ES-I3 (cell line): ENCODE data around the gene ZNF841.
"Not testable (repeated sequence)": the region's sequence is repeated elsewhere in the genome, so short reads cannot be mapped to it uniquely, and the experiment has no call there.

Source experiments
- H3K36me3 ChIP-seq: 2 replicates; pipeline ENCODE4 v1.6.1; 2013; ENCODE audit warnings: mild to moderate bottlenecking, low read length, control low read depth, moderate library complexity; ENCODE audit not compliant: insufficient read depth
- H3K4me1 ChIP-seq: 2 replicates; pipeline ENCODE4 v1.6.1; 2013; ENCODE audit warnings: mild to moderate bottlenecking, control low read depth, low read length; ENCODE audit not compliant: insufficient read depth
- H3K9ac ChIP-seq: 2 replicates; pipeline ENCODE4 v1.6.1; 2013; ENCODE audit warnings: low read depth, mild to moderate bottlenecking, low read length, moderate library complexity
- H3K9me3 ChIP-seq: 2 replicates; pipeline ENCODE4 v1.6.1; 2013; ENCODE audit warnings: mild to moderate bottlenecking, low read length, moderate library complexity; ENCODE audit not compliant: control insufficient read depth, insufficient read depth

The ZNF841 gene

DNA sequence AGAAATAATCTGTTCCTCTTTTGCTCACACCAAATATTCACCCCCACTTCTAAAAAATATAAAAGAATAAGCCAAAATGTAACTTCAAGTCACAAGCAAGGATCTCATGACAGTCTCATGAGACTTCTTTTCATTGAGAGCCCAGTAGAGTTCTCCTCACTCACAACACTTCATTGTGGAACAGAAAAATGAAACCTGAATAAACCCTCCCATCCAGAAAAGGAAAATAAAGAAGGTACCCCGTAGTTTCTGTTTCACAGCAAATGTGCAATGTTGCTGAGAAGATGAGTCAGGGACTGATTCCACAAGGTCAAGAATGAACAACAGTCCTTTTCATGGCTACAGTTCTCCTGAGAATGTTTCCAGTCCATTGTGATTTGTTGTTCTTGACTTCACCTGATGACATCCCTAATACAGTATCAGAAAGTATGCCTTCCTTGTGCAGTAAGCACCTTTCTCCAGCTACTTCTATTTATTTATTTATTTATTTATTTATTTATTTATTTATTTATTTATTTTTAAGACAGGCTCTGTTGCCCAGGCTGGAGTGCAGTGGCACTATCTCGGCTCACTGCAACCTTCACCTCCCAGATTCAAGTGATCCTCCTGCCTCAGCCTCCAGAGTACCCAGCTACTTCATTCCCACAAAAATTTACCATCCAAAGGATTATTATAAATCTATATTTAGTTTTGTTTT, 6.4 kb upstream of the ZNF841 start:
- no peak overlapping the region for H3K9ac ChIP-seq
- no peaks in the 10 kb centered on the region for H3K4me1 ChIP-seq
- peaks cover 17% of the 10 kb centered on the region; the same call in 1 of the 2 replicates for H3K9me3 ChIP-seq
- H3K36me3 ChIP-seq = no peaks in the 10 kb centered on the region

DNA sequence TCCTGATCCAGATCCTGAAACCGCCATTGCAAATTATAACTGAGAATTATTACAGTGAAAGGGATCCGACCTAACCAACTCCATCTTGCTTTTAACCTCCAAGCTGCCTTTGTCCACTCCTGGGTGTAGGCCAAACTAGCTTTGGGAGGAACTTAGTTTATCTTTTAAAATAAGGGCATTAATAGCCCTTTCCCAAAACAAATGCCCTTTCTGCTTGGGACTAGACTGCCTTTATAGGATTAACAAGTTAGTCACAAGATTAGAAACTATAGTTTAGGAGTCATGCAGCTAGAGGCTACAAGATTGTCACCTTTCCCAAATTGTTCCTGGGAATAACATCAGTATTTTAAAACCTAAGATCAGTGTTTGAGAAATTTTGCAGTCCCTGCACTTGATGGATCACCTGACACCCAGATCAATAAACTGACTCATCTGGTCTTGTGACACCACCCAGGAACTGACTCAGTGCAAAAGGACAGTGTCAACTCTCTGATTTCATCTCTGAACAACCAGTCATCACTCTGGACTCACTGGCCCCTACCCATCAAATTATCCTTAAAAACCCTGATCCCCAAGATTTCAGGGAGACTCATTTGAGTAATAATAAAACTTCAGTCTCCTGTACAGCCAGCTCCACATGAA, 4.1 kb upstream of the ZNF841 start:
- H3K4me1 ChIP-seq = no peaks in the 10 kb centered on the region
- no peaks in the 10 kb centered on the region for H3K36me3 ChIP-seq
- no peak overlapping the region for H3K9ac ChIP-seq
- peaks cover 17% of the 10 kb centered on the region; the same call in 1 of the 2 replicates for H3K9me3 ChIP-seq

DNA sequence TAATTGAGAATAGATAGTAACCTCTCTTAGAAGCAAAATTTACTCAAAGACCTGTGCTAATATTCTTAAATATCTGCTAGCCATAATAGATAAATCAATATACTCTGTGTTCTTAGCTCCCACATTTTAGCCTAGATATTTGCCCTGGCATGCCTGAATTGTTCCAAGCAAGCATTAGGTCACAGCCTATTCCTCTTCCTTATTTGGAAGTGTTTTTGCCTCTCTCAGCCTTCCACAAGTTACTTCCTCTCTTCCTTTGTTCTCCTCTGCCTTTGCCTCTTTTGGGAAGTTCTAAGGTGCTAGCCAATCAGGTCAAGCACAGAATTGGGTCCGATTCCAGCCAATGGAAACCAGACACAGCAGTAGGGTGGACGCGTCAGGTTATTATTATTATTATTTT, 851 bp upstream of the ZNF841 start:
- not testable (repeated sequence) for H3K4me1 ChIP-seq, H3K9ac ChIP-seq, H3K9me3 ChIP-seq, H3K36me3 ChIP-seq

DNA sequence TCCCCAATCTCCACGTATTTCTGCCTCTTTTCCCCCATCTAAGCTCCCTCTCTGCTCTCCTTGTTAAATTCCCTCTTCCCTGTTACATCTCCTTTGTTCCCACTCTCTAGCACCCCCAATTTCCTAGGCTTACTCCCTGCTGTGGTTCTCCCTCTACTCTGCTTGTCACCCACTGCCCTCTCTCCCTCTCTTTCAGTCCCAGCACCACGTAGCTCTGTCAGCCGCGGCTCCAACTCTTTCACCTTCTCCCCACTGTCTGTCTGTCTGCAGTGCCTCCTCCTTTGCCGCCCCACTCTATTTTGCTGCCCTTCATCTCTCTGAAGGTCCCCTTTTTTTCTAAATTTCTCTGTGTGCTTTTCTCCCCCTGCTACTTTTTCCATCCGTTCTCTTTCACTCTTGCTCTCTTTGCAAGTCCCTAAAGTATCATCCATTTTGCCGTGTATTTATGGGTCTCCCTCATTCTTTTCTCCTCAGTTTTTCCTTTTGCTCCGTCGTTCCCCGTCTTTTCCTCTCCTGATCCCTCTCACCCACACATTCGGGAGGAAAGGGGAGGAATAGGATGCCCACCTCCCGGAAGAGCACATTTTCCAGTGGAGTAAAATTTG, 937 bp downstream of the ZNF841 start:
- H3K36me3 ChIP-seq = no peaks in the 10 kb centered on the region
- peaks cover 4% of the 10 kb centered on the region; the same call in 1 of the 2 replicates for H3K9me3 ChIP-seq
- H3K4me1 ChIP-seq = no peaks in the 10 kb centered on the region
- H3K9ac ChIP-seq = peak overlapping the region; percentile 77

DNA sequence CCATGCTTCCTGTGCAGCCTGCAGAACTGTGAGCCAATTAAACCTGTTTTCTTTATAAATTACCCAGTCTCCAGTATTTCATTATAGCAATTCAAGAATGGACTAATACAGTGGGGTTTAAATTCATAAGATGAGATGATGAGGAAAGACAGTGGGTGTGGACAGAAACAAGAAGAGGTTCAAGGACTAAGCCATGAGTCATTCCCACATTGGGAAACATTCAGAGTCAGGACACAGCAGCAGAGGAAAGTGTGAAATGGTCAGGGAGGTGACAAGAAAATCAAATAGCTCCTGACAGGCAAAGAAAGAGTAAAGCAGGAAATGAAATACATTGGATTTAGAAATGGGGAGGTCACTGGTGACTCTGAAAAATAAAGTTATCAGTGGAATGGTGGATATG, 9.1 kb downstream of the ZNF841 start:
- Histone ChIP-seq H3K4me1 (no peaks in the 10 kb centered on the region), H3K9me3 (peaks cover 4% of the 10 kb centered on the region), H3K36me3 (no peaks in the 10 kb centered on the region; the same call in 1 of the 2 replicates), H3K9ac (no peak overlapping the region)

DNA sequence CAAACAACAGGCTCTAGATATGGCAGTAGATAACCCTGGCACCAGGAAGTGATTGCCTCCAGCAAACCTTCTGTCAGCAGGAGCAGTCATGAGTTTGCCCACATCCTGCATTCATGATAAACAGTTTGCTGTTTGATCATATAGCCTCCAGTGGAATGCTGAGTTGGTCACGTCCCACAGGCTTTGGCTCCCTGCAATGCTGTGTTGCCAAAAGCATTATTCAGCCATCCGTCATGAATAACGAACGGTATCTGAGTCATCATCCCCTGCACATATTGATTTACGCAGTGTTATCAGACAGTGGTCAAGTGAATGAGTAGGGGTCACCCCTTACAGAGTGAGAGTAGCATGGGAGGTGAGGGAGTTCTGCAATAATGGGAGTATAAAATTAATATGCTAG, 25.1 kb downstream of the ZNF841 start:
- Histone ChIP-seq H3K4me1 (no peaks in the 10 kb centered on the region), H3K9ac (no peak overlapping the region), H3K9me3 (peaks cover 32% of the 10 kb centered on the region), H3K36me3 (peaks cover 12% of the 10 kb centered on the region)

DNA sequence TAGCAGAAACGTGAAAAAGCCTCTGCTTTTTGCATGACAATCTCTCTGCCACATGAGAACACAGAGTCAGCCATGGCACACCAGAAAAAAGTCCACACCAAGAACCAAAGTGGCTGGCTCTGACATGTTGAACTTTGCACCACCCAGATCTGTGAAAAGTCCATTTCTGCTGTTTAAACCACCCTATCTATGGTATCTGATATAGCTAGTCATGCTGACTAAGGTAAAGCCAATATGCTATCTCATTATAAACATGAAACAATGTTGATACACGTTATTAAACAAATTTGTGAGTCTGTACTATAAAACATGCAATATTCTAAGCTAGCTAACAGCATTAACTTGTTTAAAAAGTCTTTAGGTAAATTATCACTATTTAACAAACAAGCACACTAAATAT, 25.9 kb downstream of the ZNF841 start:
- no peak overlapping the region for H3K9ac ChIP-seq
- H3K4me1 ChIP-seq = no peaks in the 10 kb centered on the region
- H3K9me3 ChIP-seq = peaks cover 38% of the 10 kb centered on the region
- peaks cover 19% of the 10 kb centered on the region for H3K36me3 ChIP-seq

DNA sequence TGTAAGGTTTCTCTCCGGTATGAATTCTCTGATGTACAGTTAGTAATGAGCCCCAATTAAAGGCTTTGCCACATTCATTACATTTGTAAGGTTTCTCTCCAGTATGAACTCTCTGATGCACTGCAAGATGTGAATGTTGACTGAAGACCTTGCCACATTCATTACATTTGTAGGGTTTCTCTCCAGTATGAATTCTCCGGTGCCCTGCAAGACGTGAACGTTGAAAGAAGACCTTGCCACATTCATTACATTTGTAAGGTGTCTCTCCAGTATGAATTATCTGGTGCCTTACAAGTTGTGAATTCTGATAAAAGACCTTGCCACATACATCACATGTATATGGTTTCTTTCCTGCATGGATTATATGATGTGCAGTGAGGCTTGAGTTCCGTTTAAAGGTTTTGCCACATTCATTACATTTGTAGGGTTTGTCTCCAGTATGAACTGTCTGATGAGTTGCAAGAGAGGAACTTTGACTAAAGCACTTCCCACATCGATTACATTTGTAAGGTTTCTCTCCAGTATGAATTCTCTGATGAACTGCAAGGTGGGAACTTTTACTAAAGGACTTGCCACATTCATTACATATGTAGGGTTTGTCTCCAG, 29.2 kb downstream of the ZNF841 start:
- Histone ChIP-seq H3K9me3 (peaks cover 51% of the 10 kb centered on the region), H3K36me3 (peaks cover 19% of the 10 kb centered on the region)

DNA sequence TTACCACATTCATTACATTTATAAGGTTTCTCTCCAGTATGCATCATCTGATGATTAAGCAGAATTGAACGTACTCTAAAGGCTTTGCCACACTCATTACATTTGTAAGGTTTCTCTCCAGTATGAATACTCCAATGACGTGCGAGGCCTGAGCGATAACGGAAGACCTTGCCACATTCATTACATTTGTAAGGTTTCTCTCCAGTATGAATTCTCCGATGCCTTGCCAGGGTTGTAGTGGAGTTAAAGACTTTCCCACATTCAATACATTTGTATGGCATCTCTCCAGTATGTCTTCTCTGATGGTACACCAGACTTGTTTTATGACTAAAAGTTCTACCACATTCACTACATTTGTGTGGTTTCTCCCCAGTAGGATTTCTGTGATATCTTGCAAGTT, 30.2 kb downstream of the ZNF841 start:
- no peak overlapping the region for H3K9ac ChIP-seq
- peaks cover 19% of the 10 kb centered on the region for H3K36me3 ChIP-seq
- no peaks in the 10 kb centered on the region for H3K4me1 ChIP-seq
- H3K9me3 ChIP-seq = peaks cover 57% of the 10 kb centered on the region

More for the DNA sequence above, 29.2 kb downstream of the ZNF841 start:
- Histone ChIP-seq H3K9ac (no peak overlapping the region), H3K4me1 (no peaks in the 10 kb centered on the region)

DNA sequence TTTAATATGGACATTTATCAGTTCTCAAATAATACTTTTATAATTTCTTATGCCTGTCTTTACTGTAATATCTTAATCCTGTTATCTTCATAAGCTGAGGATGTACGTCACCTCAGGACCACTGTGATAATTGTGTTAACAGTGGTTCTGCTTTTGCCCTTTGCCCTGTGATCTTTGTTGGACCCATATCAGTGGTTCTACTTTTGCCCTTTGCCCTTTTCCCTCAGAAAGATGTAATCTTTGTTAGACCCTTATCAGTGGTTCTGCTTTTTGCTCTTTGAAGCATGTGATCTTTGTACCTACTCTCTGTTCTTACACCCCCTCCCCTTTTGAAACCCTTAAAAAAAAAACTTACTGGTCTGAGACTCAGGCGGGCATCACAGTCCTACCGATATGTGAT, 39.1 kb downstream of the ZNF841 start:
- not testable (repeated sequence) for H3K36me3 ChIP-seq, H3K9ac ChIP-seq, H3K4me1 ChIP-seq
- H3K9me3 ChIP-seq = peaks cover 11% of the 10 kb centered on the region; the same call in 1 of the 2 replicates

DNA sequence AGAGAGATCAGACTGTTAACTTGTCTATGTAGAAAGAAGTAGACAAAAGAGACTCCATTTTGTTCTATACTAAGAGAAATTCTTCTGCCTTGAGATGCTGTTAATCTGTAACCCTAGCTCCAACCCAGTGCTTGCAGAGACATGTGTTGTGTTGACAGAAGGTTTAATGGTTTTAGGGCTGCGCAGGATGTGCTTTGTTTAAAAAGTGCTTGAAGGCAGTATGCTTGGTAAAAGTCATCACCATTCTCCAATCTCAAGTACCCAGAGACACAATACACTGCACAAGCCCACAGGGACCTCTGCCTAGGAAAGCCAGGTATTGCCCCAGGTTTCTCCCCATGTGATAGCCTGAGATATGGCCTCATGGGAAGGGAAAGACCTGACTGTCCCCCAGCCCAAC, 43.8 kb downstream of the ZNF841 start:
- H3K9me3 ChIP-seq, H3K4me1 ChIP-seq, H3K36me3 ChIP-seq, H3K9ac ChIP-seq: not testable (repeated sequence)

DNA sequence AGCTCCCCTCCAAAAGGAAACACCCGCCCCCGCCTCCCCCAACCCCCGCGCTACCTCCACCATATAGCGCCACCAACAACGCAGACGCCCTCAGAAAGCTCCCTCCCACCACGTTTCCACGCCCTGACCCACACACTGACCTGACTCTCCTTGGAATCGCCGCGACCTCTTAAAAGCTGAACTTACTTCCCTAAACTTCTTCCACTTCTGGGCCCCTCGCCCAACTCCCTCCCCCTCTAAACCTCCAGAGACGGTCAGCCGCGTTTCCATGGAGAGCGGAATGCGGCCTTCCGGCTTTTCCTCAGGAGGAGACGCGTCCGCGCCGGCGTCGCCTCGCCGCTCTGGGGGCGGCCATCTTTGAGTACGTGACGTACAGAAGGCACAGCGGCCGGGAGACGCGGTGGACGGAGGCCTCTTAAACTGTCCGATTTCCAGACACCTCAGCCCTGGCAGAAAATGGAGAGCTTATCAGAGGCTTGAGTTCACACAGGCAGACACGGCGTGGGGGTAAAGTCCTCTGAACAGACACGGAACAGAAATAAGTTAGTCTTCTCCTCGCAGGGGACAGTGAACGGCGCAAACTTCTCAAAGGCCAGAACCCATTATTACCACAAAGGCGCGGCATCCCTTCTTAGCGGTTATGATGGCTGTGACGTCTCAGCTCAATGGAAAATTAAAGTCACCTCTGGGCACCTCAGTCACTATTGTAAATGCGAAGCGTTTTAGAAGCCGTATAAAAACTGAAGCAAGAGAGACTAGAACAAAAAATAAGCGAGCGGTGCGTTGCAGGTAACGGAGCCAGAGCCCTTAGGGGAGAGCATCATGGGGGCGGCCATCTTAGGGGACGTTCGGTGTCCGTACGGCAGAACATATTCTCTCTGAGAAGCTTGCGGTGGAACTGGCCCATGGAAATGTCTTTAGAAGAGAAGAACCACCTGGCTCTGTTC, 46.7 kb downstream of the ZNF841 start, which contains the start of gene ZNF432:
Gene ZNF432 (minus strand): TSS at position 284 of the 947 bp plus-strand sequence. CDS start 1,970 bp downstream, outside the sequence.
- Histone ChIP-seq H3K9ac (peak within 1 kb of the TSS; percentile 81), H3K9me3 (no peaks in the 10 kb centered on the region), H3K36me3 (no peaks in the 10 kb centered on the region), H3K4me1 (no peaks in the 10 kb centered on the region)

DNA sequence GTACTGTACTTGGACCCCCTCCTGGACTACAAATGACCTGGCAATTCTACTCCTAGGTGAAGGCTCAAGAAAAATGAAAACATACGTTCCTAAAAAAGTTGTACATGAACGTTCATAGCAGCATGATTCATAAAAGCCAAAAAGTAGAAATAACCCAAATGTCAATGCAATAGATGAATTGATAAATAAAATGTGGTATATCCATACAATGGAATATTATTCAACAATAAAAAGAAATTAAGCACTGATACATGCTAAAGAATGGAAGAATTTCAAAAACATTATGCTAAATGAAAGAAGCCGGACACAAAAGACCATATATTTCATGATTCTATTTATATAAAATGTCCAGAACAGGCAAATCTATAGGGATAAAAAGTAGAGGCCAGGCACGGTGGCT, 56.4 kb downstream of the ZNF841 start:
- H3K36me3 ChIP-seq = peaks cover 18% of the 10 kb centered on the region; the same call in 1 of the 2 replicates
- H3K9ac ChIP-seq = no peak overlapping the region
- peaks cover 18% of the 10 kb centered on the region for H3K9me3 ChIP-seq
- no peaks in the 10 kb centered on the region for H3K4me1 ChIP-seq
